NOMO-1 treated with dmso at 0.1 percent for 144 hours (cell line): ENCODE results near the gene USB1.
A peak's percentile ranks its signal among the peaks of the same experiment; 100 is the strongest.
"Not testable (repeated sequence)": the region's sequence is repeated elsewhere in the genome, so short reads cannot be mapped to it uniquely, and the experiment has no call there.

ENCODE experiments used
- DNase-seq: peaks from one replicate; lab custom pipeline; 2025; ENCODE audit not compliant: unreplicated experiment; lab: John Stamatoyannopoulos, UW

USB1 gene

DNA sequence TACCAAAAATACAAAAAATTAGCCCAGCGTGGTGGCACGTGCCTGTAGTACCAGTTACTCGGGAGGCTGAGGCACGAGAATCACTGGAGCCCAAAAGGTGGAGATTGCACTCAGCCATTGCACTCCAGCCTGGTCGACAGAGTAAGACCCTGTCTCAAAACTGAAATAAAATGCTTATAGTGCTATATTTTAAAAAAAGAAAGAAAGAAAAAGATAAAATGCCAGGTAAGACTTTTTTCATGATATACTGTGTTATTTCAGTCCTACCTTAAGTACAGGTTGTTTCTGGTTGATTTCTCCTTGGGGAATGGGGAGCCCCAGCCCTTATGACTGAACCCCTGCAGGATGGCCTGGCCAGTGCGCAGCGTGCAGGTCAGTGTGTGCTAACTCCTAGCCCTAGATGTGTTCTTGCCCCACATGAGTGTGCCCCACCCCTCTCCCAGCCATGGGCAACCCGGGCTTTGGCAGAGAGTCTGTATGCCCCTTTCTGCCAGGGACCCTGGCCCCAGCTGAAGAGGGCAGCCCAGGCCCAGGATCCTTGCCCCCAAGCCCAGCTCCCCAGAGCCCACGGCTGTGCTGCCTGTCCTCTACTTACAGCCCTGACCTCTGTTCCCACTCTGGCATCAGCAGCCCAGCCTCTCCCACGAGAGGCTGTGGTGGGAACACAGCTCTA lies 31.6 kb upstream of the USB1 start:
- DNase-seq: no peak

GRCh38 chr16:57970319-57970718 lies 30.9 kb upstream of the USB1 start:
- no peak for DNase-seq

DNA sequence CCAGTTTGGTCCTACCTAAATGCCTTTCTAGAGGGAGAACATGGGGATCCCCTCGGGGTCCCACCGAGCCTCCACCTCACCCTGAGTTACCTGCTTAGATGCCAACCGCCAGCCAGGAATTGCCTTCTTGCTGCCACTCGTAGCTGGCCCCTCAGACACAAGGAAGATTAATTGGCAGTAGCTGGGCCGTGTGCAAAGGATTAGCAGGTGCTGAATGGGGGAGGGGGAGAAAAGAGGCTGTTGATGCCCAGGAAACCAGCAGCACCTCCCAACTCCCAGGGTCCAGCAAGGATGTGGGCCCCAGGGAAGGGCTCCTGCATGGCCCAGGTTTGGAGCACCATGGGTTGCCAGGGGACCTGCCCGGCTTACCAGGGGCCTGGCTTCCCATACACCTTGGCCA lies 30.2 kb upstream of the USB1 start, which contains the start of gene CNGB1:
CNGB1 (minus strand) TSS at position 159 of the 400 bp plus-strand sequence. CDS start 3,842 bp downstream, outside the sequence.
- DNase-seq: no peak

GRCh38 chr16:57971848-57972247 lies 29.4 kb upstream of the USB1 start:
- DNase-seq: no peak

DNA sequence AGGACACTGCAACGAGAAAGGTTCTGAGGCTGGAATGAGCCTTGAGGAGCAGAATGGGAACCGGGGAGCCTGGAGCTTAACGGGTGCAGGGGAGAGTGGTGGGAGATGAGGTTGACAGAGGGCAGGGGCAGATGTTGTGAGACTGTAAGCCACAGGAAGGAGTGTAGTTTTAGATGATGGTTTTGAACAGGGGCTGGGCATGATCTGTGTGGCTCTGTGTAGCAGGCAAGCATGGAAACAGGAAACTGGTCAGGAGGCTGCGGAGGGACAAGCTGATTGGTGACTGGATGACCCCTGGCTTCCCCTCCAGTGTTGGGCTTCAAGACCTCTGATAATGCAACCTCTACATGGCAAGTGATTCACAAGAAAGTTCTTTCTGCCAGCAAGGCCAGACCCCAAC lies 28.9 kb upstream of the USB1 start:
- no peak for DNase-seq

- no peak for DNase-seq
Observed at GRCh38 chr16:57976331-57976796, 24.8 kb upstream of the USB1 start.

DNA sequence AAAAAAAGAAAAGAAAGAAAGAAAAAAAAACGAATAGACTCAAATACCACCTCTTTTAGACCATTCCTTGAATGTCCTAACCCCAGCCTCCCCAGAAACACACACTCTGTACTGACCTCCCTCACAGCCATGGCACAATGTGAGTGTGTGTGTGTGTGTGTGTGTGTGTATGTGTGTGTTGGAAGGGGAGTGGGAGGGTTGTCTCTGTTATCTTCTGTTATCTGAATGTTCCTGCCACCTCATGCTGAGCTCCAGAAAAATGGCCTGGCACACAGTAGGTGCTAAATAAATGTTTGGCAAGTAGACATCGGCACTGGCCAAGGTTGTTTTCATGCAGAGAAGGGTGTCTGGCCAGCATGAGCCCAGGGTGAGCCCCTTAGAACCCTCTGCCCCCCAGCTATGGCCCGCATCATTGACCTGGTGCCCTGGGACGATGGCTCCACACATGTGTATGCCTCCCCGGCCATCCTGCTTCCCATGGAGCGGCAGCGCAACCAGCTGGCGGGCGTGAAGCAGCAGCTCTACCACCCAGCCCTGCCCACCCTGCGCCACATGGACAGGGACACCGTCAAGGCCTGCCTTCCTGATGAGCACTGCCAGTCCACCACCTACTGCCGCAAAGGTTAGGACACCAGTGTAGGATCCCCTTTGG lies 23.7 kb upstream of the USB1 start:
- no peak for DNase-seq

- DNase-seq: not testable (repeated sequence)
Observed at GRCh38 chr16:57978070-57978465, 23.1 kb upstream of the USB1 start.

DNA sequence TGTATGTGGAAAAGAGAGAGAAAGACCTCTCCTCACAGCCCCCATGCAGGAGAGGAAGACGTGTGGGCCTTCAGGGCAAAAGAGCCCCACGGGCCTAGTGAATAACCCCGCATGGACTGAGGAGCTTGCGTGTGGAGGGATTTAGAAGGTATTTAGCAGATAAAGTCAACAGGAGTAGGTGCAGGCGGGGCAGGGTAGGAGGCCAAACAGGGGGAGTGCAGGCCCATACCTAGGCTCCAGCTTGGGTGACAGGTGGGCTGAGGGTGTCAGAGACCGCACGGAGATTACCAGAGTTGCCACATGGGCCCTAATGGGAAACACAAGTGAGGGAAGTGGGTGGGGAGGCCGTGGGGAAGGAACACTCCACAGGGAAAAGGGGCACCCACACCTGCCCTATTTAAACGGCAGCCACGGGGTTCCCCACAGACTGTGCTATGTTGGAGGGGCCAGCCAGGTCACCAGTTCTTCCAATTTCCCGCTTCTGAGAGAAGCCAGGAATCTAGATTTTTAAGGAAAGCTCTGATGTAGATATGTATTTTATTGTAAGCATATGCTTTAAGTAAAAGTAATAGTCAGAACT lies 22.1 kb upstream of the USB1 start:
- no peak for DNase-seq

- DNase-seq: no peak
Observed at GRCh38 chr16:57981636-57982035, 19.6 kb upstream of the USB1 start.

DNA sequence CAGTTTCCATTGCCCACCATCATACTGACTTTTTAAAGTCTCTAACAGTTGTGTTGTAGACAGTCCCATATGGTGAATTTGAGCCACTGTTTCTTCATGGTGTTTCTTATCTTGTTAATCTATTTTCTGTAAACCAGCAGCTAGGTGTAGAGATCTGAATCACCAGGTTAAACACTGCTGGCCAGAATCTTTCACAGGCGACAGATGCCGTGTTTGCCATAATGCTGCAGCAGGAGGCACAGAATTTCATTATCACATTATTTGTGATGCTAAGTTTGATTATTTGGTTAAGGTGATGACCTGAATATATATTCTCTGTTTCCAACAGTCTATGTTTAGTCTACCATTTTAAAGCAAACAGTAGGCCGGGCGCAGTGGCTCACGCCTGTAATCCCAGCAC lies 18.8 kb upstream of the USB1 start:
- DNase-seq: no peak

GRCh38 chr16:57984443-57985203 lies 16.6 kb upstream of the USB1 start:
- DNase-seq: peak; percentile 65

GRCh38 chr16:57985204-57986181 lies 15.7 kb upstream of the USB1 start:
- no peak for DNase-seq

GRCh38 chr16:57986196-57986595 lies 15.0 kb upstream of the USB1 start:
- DNase-seq: no peak

- DNase-seq: no peak
Observed at GRCh38 chr16:57987441-57988177, 13.6 kb upstream of the USB1 start.

- DNase-seq: no peak
Observed at GRCh38 chr16:57988929-57989328, 12.3 kb upstream of the USB1 start.

DNA sequence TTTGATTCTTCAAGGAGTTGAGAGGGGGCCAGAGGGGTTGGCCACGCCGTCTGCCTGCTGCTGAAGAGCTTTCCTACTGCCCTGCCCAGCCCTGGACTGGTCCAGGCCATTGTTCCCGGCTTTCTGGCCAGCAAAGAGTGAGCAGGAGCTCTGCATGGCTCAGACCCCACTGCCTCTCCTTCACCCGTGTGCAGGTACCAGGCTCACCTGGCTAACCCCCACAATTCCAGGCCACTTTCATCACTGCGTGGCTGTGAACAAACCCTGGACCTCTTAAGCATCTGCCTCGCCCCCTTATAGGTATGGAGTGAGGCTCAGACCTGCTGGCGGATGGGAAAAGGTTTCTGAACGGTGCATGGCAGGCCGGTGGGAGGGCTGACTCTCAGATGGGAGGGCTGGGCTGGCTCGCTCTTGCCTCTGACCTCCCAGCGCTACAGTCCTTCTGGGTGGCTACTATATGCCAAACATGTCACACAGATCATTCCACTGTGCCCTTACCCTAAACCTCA lies 9.6 kb upstream of the USB1 start:
- DNase-seq: no peak

DNA sequence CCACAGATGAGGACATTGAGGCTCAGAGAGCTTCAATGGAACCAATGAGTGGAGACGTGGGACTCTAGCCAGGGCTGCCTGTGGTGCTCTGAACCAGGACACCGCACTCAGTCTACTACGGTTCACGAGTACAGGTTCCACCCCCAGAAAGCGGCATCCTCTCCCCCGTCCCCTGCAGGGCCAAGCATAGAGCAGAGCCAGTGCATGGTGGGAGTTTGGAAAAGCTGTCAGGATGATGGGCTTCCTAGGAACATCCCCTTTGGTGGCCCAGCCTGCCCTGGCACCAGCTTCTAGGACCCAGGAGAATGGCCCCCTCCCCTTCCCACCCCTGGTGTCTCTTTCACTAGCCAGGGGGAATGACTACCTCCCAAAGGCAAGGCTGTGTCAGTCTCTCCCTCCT lies 9.1 kb upstream of the USB1 start:
- no peak for DNase-seq

- no peak for DNase-seq
Observed at GRCh38 chr16:57993438-57993837, 7.8 kb upstream of the USB1 start.

DNA sequence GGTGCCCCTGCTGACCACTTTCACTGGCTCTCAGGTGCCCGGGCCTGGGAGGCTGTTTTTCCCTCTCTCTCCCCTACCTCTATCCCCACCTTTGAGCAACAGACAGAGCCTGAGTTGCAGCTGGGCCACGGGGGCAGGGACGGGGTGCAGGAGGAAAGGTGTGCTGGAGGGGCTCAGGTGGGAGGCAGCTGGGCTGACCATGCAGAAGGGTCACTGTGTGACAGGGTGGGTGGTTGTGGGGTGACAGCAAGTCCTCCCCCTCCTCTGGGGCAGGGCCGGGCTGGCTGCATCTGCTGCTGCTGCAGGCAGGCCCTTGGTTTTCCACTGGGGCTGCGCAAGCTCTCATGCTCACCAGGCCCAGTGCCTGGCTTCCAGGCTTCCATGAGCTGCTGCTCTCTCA lies 7.3 kb upstream of the USB1 start:
- DNase-seq: no peak
